Measurements from ENCODE around the gene LIFR.

Gene LIFR

GRCh38 chr5:38595132-38595745, 38.8 kb upstream of the LIFR start:
- no peak overlapping the region for H3K27ac ChIP-seq (ENCODE audit: extremely low read depth, low read depth, low read length)
- POLR2A ChIA-PET = interaction anchor here (0.6 to 0.7 kb wide), 3 partner anchors 14 to 128 kb away, joined by 3 read pairs; no protein-coding TSS in a partner anchor
- CTCF ChIA-PET = no interaction called here

GRCh38 chr5:38593959-38594358, 37.5 kb upstream of the LIFR start:
- Histone ChIP-seq H3K27ac (ENCODE audit: extremely low read depth, low read depth, low read length) (no peak overlapping the region), H3K9me3 (ENCODE audit: control insufficient read depth, insufficient read depth, low read depth, low read length) (no peaks in the 10 kb centered on the region), H3K36me3 (ENCODE audit: control insufficient read depth in 2 of 2, insufficient read depth in 1 of 2, low read length in 2 of 2) (no peaks in the 10 kb centered on the region), H3K4me1 (ENCODE audit: control insufficient read depth, insufficient read depth, low read length) (peaks cover 7% of the 10 kb centered on the region), H3K4me3 (ENCODE audit: low read depth, low read length) (no peak overlapping the region)
- no peak for TF ChIP-seq ZFP37 (tag by site-specific recombination; IDR thresholded peaks at IDR 0.05)
- no peak for TF ChIP-seq ZBTB10 (tag by site-specific recombination; IDR thresholded peaks at IDR 0.05)
- no peak for TF ChIP-seq ZNF248 (tag by site-specific recombination; IDR thresholded peaks at IDR 0.05)
- no peak for TF ChIP-seq ZBTB17 (tag by site-specific recombination; IDR thresholded peaks at IDR 0.05)
- no peak for TF ChIP-seq ZNF529 (tag by site-specific recombination; IDR thresholded peaks at IDR 0.05; ENCODE audit: insufficient replicate concordance)
- no peak for TF ChIP-seq SALL2 (tag by site-specific recombination; IDR thresholded peaks at IDR 0.05; ENCODE audit: borderline replicate concordance)
- ChIA-PET CTCF (interaction anchor here (0.6 to 1.4 kb wide), 3 partner anchors 152 to 487 kb away, joined by 3 to 7 read pairs (median 4); no protein-coding TSS in a partner anchor), POLR2A (no interaction called here)

More at GRCh38 chr5:38595132-38595745, 38.8 kb upstream of the LIFR start:
- Histone ChIP-seq H3K4me1 (ENCODE audit: control insufficient read depth, insufficient read depth, low read length) (peaks cover 15% of the 10 kb centered on the region), H3K36me3 (ENCODE audit: control insufficient read depth in 2 of 2, insufficient read depth in 1 of 2, low read length in 2 of 2) (no peaks in the 10 kb centered on the region), H3K4me3 (ENCODE audit: low read depth, low read length) (no peak overlapping the region), H3K9me3 (ENCODE audit: control insufficient read depth, insufficient read depth, low read depth, low read length) (no peaks in the 10 kb centered on the region)
- no peak for TF ChIP-seq KLF17 (tag by site-specific recombination; IDR thresholded peaks at IDR 0.05)
- TF ChIP-seq HOXD13 (CRISPR knock-in tag; IDR thresholded peaks at IDR 0.05; ENCODE audit: borderline replicate concordance) = no peak
- no peak for TF ChIP-seq ZNF785 (tag by site-specific recombination; IDR thresholded peaks at IDR 0.05)
- TF ChIP-seq ZNF148 (tag by site-specific recombination; IDR thresholded peaks at IDR 0.05; ENCODE audit: borderline replicate concordance) = no peak
- TF ChIP-seq ZNF133 (tag by site-specific recombination; IDR thresholded peaks at IDR 0.05) = no peak
- TF ChIP-seq ZNF600 (tag by site-specific recombination; IDR thresholded peaks at IDR 0.05) = peak; percentile 47; the same call in 1 of the 2 replicates
- no peak for TF ChIP-seq ZNF335 (tag by site-specific recombination; conservative IDR thresholded peaks at IDR 0.05)
- TF ChIP-seq SCRT2 (tag by site-specific recombination; IDR thresholded peaks at IDR 0.05) = no peak
- no peak for TF ChIP-seq MEIS1 (CRISPR knock-in tag; IDR thresholded peaks at IDR 0.05; ENCODE audit: borderline replicate concordance)
- no peak for TF ChIP-seq ZNF214 (tag by site-specific recombination; IDR thresholded peaks at IDR 0.05; ENCODE audit: borderline replicate concordance)
- no peak for TF ChIP-seq ZNF623 (tag by site-specific recombination; IDR thresholded peaks at IDR 0.05)
- no peak for TF ChIP-seq ZNF202 (tag by site-specific recombination; IDR thresholded peaks at IDR 0.05; ENCODE audit: borderline replicate concordance)
- TF ChIP-seq GLIS1 (tag by site-specific recombination; IDR thresholded peaks at IDR 0.05) = peak; percentile 27; the same call in 1 of the 2 replicates
- TF ChIP-seq ZNF423 (tag by site-specific recombination; IDR thresholded peaks at IDR 0.05) = no peak
